ENCODE results near the gene PNLIPRP2.

Gene PNLIPRP2

GRCh38 chr10:116657863-116658551 is 37.3 kb downstream of the PNLIPRP2 start:
- no peak for DNase-seq

- no peak for DNase-seq
Measured at GRCh38 chr10:116659049-116659670, 38.4 kb downstream of the PNLIPRP2 start.

GRCh38 chr10:116660860-116661259 is 40.1 kb downstream of the PNLIPRP2 start:
- no peak for DNase-seq

GRCh38 chr10:116663342-116663741 is 42.6 kb downstream of the PNLIPRP2 start:
- DNase-seq: no peak

GRCh38 chr10:116664631-116665030 is 43.9 kb downstream of the PNLIPRP2 start:
- no peak for DNase-seq

- no peak for DNase-seq
Measured at GRCh38 chr10:116665541-116666125, 44.9 kb downstream of the PNLIPRP2 start.

GRCh38 chr10:116667484-116667883 is 46.7 kb downstream of the PNLIPRP2 start:
- no peak for DNase-seq

GRCh38 chr10:116668018-116668417 is 47.3 kb downstream of the PNLIPRP2 start:
- DNase-seq: no peak

GRCh38 chr10:116668446-116668845 is 47.7 kb downstream of the PNLIPRP2 start:
- DNase-seq: no peak

GRCh38 chr10:116669080-116669479 is 48.3 kb downstream of the PNLIPRP2 start:
- no peak for DNase-seq

GRCh38 chr10:116669832-116670644 is 49.3 kb downstream of the PNLIPRP2 start:
- no peak for DNase-seq

GRCh38 chr10:116670706-116671105 is 50.0 kb downstream of the PNLIPRP2 start:
- no peak for DNase-seq

GRCh38 chr10:116671274-116671926 is 50.6 kb downstream of the PNLIPRP2 start:
- no peak for DNase-seq

- no peak for DNase-seq
Measured at GRCh38 chr10:116672891-116673290, 52.1 kb downstream of the PNLIPRP2 start.

- DNase-seq: no peak
Measured at GRCh38 chr10:116673866-116674265, 53.1 kb downstream of the PNLIPRP2 start.

- no peak for DNase-seq
Measured at GRCh38 chr10:116674901-116675423, 54.2 kb downstream of the PNLIPRP2 start.

GRCh38 chr10:116676118-116676517 is 55.4 kb downstream of the PNLIPRP2 start:
- no peak for DNase-seq

GRCh38 chr10:116676633-116677032 is 55.9 kb downstream of the PNLIPRP2 start:
- no peak for DNase-seq

- no peak for DNase-seq
Measured at GRCh38 chr10:116679351-116679750, 58.6 kb downstream of the PNLIPRP2 start.

- no peak for DNase-seq
Measured at GRCh38 chr10:116683166-116683565, 62.4 kb downstream of the PNLIPRP2 start.

- no peak for DNase-seq
Measured at GRCh38 chr10:116683821-116684220, 63.1 kb downstream of the PNLIPRP2 start.

GRCh38 chr10:116684781-116685180 is 64.0 kb downstream of the PNLIPRP2 start:
- DNase-seq: no peak

- no peak for DNase-seq
Measured at GRCh38 chr10:116685807-116686206, 65.1 kb downstream of the PNLIPRP2 start.

Measured in activated CD8-positive, alpha-beta memory T cell treated with anti-CD3 and anti-CD28 coated beads, Interleukin-2, amount 50 U/mL, for 4 hours (primary cell).